HG02588 (cell line): Measurements from ENCODE around the gene CDK14.
"Not testable (repeated sequence)": the region's sequence is repeated elsewhere in the genome, so short reads cannot be mapped to it uniquely, and the experiment has no call there.

Experiments
- ATAC-seq: cut with Tn5 transposase; IDR thresholded peaks from one replicate; pipeline ENCODE4 v1.9.1; 2021; ENCODE audit warnings: mild to moderate bottlenecking, moderate library complexity; ENCODE audit not compliant: unreplicated experiment

The CDK14 gene

GRCh38 chr7:90629297-90629918 is 33.3 kb downstream of the CDK14 start:
- peak; percentile 86 for ATAC-seq

- ATAC-seq, result no peak
Observed at GRCh38 chr7:90631502-90631901, 35.4 kb downstream of the CDK14 start.

- not testable (repeated sequence) for ATAC-seq
Observed at GRCh38 chr7:90639683-90640082, 43.6 kb downstream of the CDK14 start.

GRCh38 chr7:90642978-90643377 is 46.9 kb downstream of the CDK14 start:
- ATAC-seq, result no peak

- no peak for ATAC-seq
Observed at GRCh38 chr7:90645784-90646183, 49.7 kb downstream of the CDK14 start.

- no peak for ATAC-seq
Observed at GRCh38 chr7:90648107-90648506, 52.0 kb downstream of the CDK14 start.

GRCh38 chr7:90648834-90649233 is 52.7 kb downstream of the CDK14 start:
- no peak for ATAC-seq

- no peak for ATAC-seq
Observed at GRCh38 chr7:90654718-90655427, 58.8 kb downstream of the CDK14 start.

GRCh38 chr7:90655566-90655965 is 59.4 kb downstream of the CDK14 start:
- ATAC-seq, result no peak

GRCh38 chr7:90657481-90657880 is 61.4 kb downstream of the CDK14 start:
- ATAC-seq, result no peak

- ATAC-seq, result no peak
Observed at GRCh38 chr7:90660100-90660499, 64.0 kb downstream of the CDK14 start.

GRCh38 chr7:90660819-90661218 is 64.7 kb downstream of the CDK14 start:
- no peak for ATAC-seq

GRCh38 chr7:90661290-90662151 is 65.4 kb downstream of the CDK14 start:
- ATAC-seq, result no peak

GRCh38 chr7:90663176-90663575 is 67.1 kb downstream of the CDK14 start:
- no peak for ATAC-seq

- ATAC-seq, result no peak
Observed at GRCh38 chr7:90666186-90666585, 70.1 kb downstream of the CDK14 start.

- ATAC-seq, result no peak
Observed at GRCh38 chr7:90668992-90669391, 72.9 kb downstream of the CDK14 start.

GRCh38 chr7:90669492-90669891 is 73.4 kb downstream of the CDK14 start:
- no peak for ATAC-seq

- ATAC-seq, result no peak
Observed at GRCh38 chr7:90671571-90671970, 75.5 kb downstream of the CDK14 start.

- no peak for ATAC-seq
Observed at GRCh38 chr7:90672210-90672609, 76.1 kb downstream of the CDK14 start.

GRCh38 chr7:90674625-90675024 is 78.5 kb downstream of the CDK14 start:
- ATAC-seq, result no peak

- no peak for ATAC-seq
Observed at GRCh38 chr7:90675982-90676381, 79.9 kb downstream of the CDK14 start.
